Measurements from ENCODE around the gene RAB3GAP1.

DNA sequence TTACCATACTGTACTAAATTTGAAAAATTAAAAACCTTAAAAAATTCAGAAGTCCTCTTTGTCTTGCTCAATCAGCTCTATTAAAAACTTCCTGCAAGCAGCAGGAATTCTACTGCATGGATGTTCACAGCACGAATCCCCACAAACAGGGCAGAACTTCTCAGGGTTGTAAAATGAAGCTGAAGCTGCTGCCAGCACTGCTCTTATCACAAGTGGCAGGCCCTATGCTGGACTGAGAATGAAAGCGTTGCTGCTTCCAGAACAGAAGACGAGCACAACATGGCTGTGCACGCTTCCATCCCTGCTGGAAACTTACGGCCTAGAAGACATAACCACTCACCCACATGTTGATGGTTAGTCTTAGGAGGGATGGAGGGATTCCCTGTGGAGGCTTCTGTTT, 134.0 kb downstream of the RAB3GAP1 start:
- no peak for TF ChIP-seq CTCF (conservative IDR thresholded peaks at IDR 0.05; ENCODE audit: low read depth, low read length)
- no peak for TF ChIP-seq EZH2 (IDR thresholded peaks at IDR 0.05; ENCODE audit: borderline replicate concordance, low read depth, low read length, poor library complexity, severe bottlenecking)
